ENCODE results near the gene TBC1D9. TPM values are rescaled to one million over a fixed set of nuclear protein-coding genes. Genes with fewer than 3 reads are reported as not detected.

TBC1D9 gene
- total RNA-seq, 1 experiment from 2014 or later: 29.0 TPM

- DNase-seq: no peak
- no peaks in the 10 kb centered on the region for H3K9me3 ChIP-seq (replicated peaks)
- peaks cover 23% of the 10 kb centered on the region for H3K36me3 ChIP-seq
- H3K27ac ChIP-seq: no peak overlapping the region
- no peaks in the 10 kb centered on the region for H3K4me1 ChIP-seq
- H3K4me3 ChIP-seq: no peak overlapping the region
- no peaks in the 10 kb centered on the region for H3K27me3 ChIP-seq
Measured at GRCh38 chr4:140628016-140628415, 128.2 kb downstream of the TBC1D9 start.

DNA sequence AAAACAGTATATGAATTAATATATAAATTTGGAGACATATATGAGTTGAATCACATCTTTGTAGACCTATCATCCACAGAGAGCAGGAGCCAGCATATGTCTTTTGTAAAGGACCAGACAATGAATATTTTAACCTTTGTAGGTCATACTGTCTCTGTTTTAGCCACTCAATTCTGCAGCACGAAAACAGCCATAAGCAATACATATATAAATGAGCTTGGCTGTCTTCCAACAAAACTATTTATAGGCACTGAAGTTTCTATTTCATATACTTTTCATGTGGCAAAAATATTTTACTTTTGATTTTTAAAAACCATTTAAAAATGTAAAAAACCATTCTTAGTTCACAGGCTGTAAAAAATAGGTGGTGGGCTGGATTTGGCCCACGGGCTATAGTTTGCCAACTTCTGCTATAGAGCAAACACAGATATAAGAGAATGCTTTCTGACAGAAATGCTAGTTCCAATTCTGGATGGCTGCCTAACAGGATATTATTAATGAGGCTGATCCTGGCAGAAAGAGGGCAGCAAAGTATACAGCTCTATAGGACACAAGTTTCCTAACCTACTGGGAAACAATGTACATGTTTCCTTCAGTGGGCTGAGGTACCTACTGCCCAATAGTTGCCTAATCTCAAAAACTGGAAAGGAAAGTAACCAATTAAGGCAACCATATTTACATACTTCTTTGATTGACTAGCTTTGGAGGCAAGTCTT is 129.4 kb downstream of the TBC1D9 start:
- Histone ChIP-seq H3K4me1 (no peaks in the 10 kb centered on the region), H3K27ac (no peak overlapping the region), H3K36me3 (peaks cover 23% of the 10 kb centered on the region), H3K9me3 (replicated peaks) (no peaks in the 10 kb centered on the region), H3K27me3 (no peaks in the 10 kb centered on the region), H3K4me3 (no peak overlapping the region)
- no peak for DNase-seq

DNA sequence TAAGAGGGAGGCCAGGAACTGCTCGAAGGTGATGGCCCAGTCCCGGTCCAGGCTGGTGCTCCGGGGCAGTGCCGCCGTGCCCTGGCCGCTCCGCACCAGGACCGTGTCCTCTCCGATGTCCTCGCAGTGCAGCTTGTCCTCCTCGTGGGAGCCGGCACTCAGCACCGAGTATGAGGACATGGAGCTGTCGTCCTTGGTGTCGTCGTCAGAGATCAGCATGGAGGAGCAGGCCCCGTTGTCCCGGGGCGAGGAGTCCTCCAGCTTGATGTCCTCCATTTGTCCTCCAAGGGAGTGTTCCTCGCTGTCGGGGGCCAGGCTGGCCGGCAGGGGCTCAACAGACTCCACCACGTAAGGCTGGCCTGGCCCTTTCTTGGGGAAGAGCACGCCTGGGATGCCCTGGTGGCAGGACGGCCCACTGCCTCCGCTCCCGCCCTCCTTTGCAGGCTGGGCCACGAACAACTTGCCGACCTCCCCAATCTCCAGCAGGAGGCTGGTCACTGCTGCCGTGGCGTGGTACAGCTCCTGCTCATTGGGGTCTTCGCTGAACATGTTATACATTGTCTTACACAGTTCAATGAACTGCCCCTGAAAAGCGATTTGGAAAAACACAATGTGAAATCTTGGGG is 133.7 kb downstream of the TBC1D9 start:
- Histone ChIP-seq H3K4me1 (no peaks in the 10 kb centered on the region), H3K27ac (no peak overlapping the region), H3K27me3 (no peaks in the 10 kb centered on the region), H3K36me3 (peaks cover 16% of the 10 kb centered on the region), H3K4me3 (no peak overlapping the region), H3K9me3 (replicated peaks) (no peaks in the 10 kb centered on the region)
- no peak for DNase-seq

DNA sequence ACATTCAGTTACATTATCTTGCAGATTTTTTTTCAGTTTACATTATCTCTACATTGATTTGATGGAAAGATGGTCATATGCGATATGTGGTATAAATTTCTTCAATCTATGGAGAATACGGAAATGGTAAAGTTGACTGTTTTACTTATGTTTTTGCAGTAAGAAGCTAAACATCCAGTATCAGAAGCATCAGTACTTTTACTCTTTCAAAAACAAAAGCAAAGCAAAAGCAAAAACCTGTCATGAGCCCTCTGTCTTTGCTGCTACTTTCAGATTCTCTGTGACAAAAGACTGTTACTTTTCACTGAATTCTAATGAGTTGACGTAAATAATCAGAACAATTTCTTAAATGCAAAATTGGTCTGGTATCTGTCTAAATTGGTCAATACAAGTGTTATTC is 135.0 kb downstream of the TBC1D9 start:
- DNase-seq: no peak
- Histone ChIP-seq H3K4me3 (no peak overlapping the region), H3K9me3 (replicated peaks) (no peaks in the 10 kb centered on the region), H3K27me3 (no peaks in the 10 kb centered on the region), H3K4me1 (no peaks in the 10 kb centered on the region), H3K36me3 (peaks cover 16% of the 10 kb centered on the region), H3K27ac (no peak overlapping the region)

GRCh38 chr4:140617499-140618248 is 138.5 kb downstream of the TBC1D9 start:
- Histone ChIP-seq H3K27me3 (no peaks in the 10 kb centered on the region), H3K27ac (no peak overlapping the region), H3K4me1 (no peaks in the 10 kb centered on the region), H3K36me3 (no peaks in the 10 kb centered on the region), H3K9me3 (replicated peaks) (no peaks in the 10 kb centered on the region), H3K4me3 (no peak overlapping the region)
- no peak for DNase-seq

GRCh38 chr4:140615451-140615850 is 140.7 kb downstream of the TBC1D9 start:
- Histone ChIP-seq H3K36me3 (no peaks in the 10 kb centered on the region), H3K4me1 (no peaks in the 10 kb centered on the region), H3K27me3 (no peaks in the 10 kb centered on the region), H3K27ac (no peak overlapping the region), H3K4me3 (no peak overlapping the region), H3K9me3 (replicated peaks) (no peaks in the 10 kb centered on the region)
- no peak for DNase-seq

- Histone ChIP-seq H3K4me3 (no peak overlapping the region), H3K4me1 (no peaks in the 10 kb centered on the region), H3K9me3 (replicated peaks) (no peaks in the 10 kb centered on the region), H3K27me3 (no peaks in the 10 kb centered on the region), H3K27ac (no peak overlapping the region), H3K36me3 (no peaks in the 10 kb centered on the region)
- DNase-seq: no peak
Measured at GRCh38 chr4:140612357-140612756, 143.8 kb downstream of the TBC1D9 start.

DNA sequence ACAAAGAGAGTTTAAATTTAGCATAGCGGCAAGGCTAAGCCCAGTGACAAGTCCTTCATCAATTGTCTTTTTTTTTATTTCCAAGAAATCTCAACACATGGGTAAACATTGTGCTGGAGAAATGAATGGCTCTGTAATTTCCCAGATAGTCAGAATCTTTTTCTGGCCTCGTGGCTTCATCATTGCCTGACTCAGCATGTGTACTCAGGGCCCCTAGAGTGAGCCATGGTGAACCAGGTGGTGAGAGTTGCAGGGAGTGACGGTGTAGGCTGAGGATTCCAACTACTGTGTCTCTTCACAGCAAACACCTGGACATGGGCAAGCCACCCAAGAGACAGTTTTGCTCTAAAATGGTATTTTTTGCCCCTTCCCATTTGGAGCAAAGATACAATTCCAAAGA is 144.3 kb downstream of the TBC1D9 start:
- no peak overlapping the region for H3K27ac ChIP-seq
- H3K4me3 ChIP-seq: no peak overlapping the region
- no peaks in the 10 kb centered on the region for H3K9me3 ChIP-seq (replicated peaks)
- H3K4me1 ChIP-seq: no peaks in the 10 kb centered on the region
- DNase-seq: no peak
- no peaks in the 10 kb centered on the region for H3K27me3 ChIP-seq
- no peaks in the 10 kb centered on the region for H3K36me3 ChIP-seq

GRCh38 chr4:140609548-140610425 is 146.4 kb downstream of the TBC1D9 start:
- peak overlapping the region; percentile 64 for H3K27ac ChIP-seq

GRCh38 chr4:140607852-140608251 is 148.3 kb downstream of the TBC1D9 start:
- no peaks in the 10 kb centered on the region for H3K9me3 ChIP-seq (replicated peaks)
- DNase-seq: peak in 1 of 2 experiments; percentile 30
- H3K27me3 ChIP-seq: no peaks in the 10 kb centered on the region
- H3K36me3 ChIP-seq: no peaks in the 10 kb centered on the region
- no peaks in the 10 kb centered on the region for H3K4me1 ChIP-seq
- no peak overlapping the region for H3K27ac ChIP-seq
- no peak overlapping the region for H3K4me3 ChIP-seq

More at GRCh38 chr4:140609548-140610425, 146.4 kb downstream of the TBC1D9 start:
- Histone ChIP-seq H3K9me3 (replicated peaks) (no peaks in the 10 kb centered on the region), H3K4me1 (no peaks in the 10 kb centered on the region), H3K4me3 (peak overlapping the region; percentile 52), H3K36me3 (no peaks in the 10 kb centered on the region), H3K27me3 (no peaks in the 10 kb centered on the region)
- peak; percentile 55 to 84 for DNase-seq

- Histone ChIP-seq H3K27ac (no peak overlapping the region), H3K4me3 (no peak overlapping the region), H3K27me3 (no peaks in the 10 kb centered on the region), H3K4me1 (no peaks in the 10 kb centered on the region), H3K36me3 (no peaks in the 10 kb centered on the region), H3K9me3 (replicated peaks) (no peaks in the 10 kb centered on the region)
- no peak for DNase-seq
Measured at GRCh38 chr4:140604544-140604943, 151.6 kb downstream of the TBC1D9 start.

DNA sequence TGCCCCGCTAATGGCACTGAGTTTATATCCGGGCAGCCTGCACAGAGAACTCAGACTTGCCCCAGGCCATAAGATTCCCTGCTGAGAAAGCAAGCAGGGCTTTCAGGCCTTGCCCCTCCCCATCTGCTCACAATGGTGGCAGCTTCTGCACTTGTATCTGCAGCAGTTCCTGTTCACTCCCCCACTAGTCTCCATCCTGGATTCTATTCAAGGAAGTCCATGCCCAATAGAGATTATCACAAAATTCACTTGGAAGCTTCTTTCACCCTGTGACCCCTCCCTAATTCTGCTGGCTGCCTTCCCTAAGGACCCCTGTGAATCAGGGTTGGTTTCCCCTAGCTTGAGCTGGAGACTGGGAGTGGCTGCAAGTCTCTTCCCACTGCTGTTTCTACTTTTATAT is 152.9 kb downstream of the TBC1D9 start:
- Histone ChIP-seq H3K9me3 (replicated peaks) (no peaks in the 10 kb centered on the region), H3K4me3 (no peak overlapping the region), H3K36me3 (no peaks in the 10 kb centered on the region), H3K4me1 (no peaks in the 10 kb centered on the region), H3K27me3 (no peaks in the 10 kb centered on the region), H3K27ac (no peak overlapping the region)
- peak in 1 of 2 experiments; percentile 22 for DNase-seq

- H3K27ac ChIP-seq: no peak overlapping the region
- no peaks in the 10 kb centered on the region for H3K9me3 ChIP-seq (replicated peaks)
- H3K4me1 ChIP-seq: no peaks in the 10 kb centered on the region
- no peaks in the 10 kb centered on the region for H3K36me3 ChIP-seq
- no peak overlapping the region for H3K4me3 ChIP-seq
- no peak for DNase-seq
- no peaks in the 10 kb centered on the region for H3K27me3 ChIP-seq
Measured at GRCh38 chr4:140602714-140603113, 153.5 kb downstream of the TBC1D9 start.

- Histone ChIP-seq H3K9me3 (replicated peaks) (no peaks in the 10 kb centered on the region), H3K4me3 (no peak overlapping the region), H3K27ac (no peak overlapping the region), H3K36me3 (no peaks in the 10 kb centered on the region), H3K27me3 (no peaks in the 10 kb centered on the region), H3K4me1 (no peaks in the 10 kb centered on the region)
- DNase-seq: no peak
Measured at GRCh38 chr4:140600408-140600807, 155.8 kb downstream of the TBC1D9 start.
